MM.1S (cell line): ENCODE data around the gene HOXB1.

Experiments used
- DNase-seq: peaks from one replicate; pipeline ENCODE4 v3.0.0-alpha.2; 2015
- H2AFZ ChIP-seq: fragments of 300-600 bp; sonication (generic); 2 replicates; pipeline ENCODE4 v1.6.0; 2016; ENCODE audit warnings: antibody characterized with exemption, low read length
- H3F3A ChIP-seq: fragments of 300-600 bp; sonication (generic); 2 replicates; pipeline ENCODE4 v1.6.1; 2016; ENCODE audit warnings: mild to moderate bottlenecking, antibody characterized with exemption, low read length, moderate library complexity, mixed read lengths; ENCODE audit not compliant: insufficient read depth
- H3K27ac ChIP-seq: fragments of 300-600 bp; sonication (generic); 2 replicates; pipeline ENCODE4 v1.5.1; 2016; ENCODE audit warnings: mild to moderate bottlenecking, low read length
- H3K27me3 ChIP-seq: fragments of 300-600 bp; sonication (generic); replicated peaks from 2 replicates; pipeline ENCODE4 v1.6.0; 2016; ENCODE audit warnings: low read length; ENCODE audit not compliant: insufficient read depth
- H3K36me3 ChIP-seq: fragments of 300-600 bp; sonication (generic); replicated peaks from 2 replicates; pipeline ENCODE4 v1.6.1; 2016; ENCODE audit warnings: mild to moderate bottlenecking, low read length, mixed read lengths; ENCODE audit not compliant: insufficient read depth
- H3K4me1 ChIP-seq: fragments of 300-600 bp; sonication (generic); 2 replicates; pipeline ENCODE4 v1.6.1; 2016; ENCODE audit warnings: low read length, mixed read lengths
- H3K4me2 ChIP-seq: fragments of 300-600 bp; sonication (generic); 2 replicates; pipeline ENCODE4 v1.6.0; 2016; ENCODE audit warnings: low read depth, low read length
- H3K4me3 ChIP-seq: fragments of 300-600 bp; sonication (generic); 2 replicates; pipeline ENCODE4 v1.5.1; 2016; ENCODE audit warnings: low read length, mixed read lengths
- H3K79me2 ChIP-seq: fragments of 300-600 bp; sonication (generic); 2 replicates; pipeline ENCODE4 v1.6.1; 2016; ENCODE audit warnings: mixed run types, low read length, mixed read lengths
- H3K9ac ChIP-seq: fragments of 300-600 bp; sonication (generic); 2 replicates; pipeline ENCODE4 v1.6.1; 2016; ENCODE audit warnings: low read length, mixed read lengths
- H3K9me2 ChIP-seq: fragments of 300-600 bp; sonication (generic); replicated peaks from 2 replicates; pipeline ENCODE4 v1.6.1; 2016; ENCODE audit warnings: mild to moderate bottlenecking, low read length, mixed read lengths; ENCODE audit not compliant: insufficient read depth
- H3K9me3 ChIP-seq: fragments of 300-600 bp; sonication (generic); replicated peaks from 2 replicates; pipeline ENCODE4 v1.6.1; 2016; ENCODE audit warnings: mild to moderate bottlenecking, low read length, mixed read lengths; ENCODE audit not compliant: insufficient read depth
- H4K20me1 ChIP-seq: fragments of 300-600 bp; sonication (generic); 2 replicates; pipeline ENCODE4 v1.6.1; 2016; ENCODE audit warnings: mild to moderate bottlenecking, low read length, moderate library complexity, mixed read lengths; ENCODE audit not compliant: insufficient read depth
- EZH2 ChIP-seq: fragments of 300-600 bp; sonication (generic); optimal IDR thresholded peaks from 2 replicates; pipeline ENCODE3; 2017; ENCODE audit warnings: low read depth, mild to moderate bottlenecking, antibody characterized with exemption, low read length, mixed read lengths
- EZH2phosphoT487 ChIP-seq: fragments of 300-600 bp; sonication (generic); IDR thresholded peaks from 2 replicates; pipeline ENCODE4 v1.6.1; 2018; ENCODE audit warnings: antibody characterized with exemption, low read length
- TF ChIP-seq, protein P1 (sequence below): fragments of 300-600 bp; sonication (generic); IDR thresholded peaks from 2 replicates; pipeline ENCODE4 v1.5.1; 2016; ENCODE audit warnings: antibody characterized with exemption, low read length, mixed read lengths

HOXB1 gene

DNA sequence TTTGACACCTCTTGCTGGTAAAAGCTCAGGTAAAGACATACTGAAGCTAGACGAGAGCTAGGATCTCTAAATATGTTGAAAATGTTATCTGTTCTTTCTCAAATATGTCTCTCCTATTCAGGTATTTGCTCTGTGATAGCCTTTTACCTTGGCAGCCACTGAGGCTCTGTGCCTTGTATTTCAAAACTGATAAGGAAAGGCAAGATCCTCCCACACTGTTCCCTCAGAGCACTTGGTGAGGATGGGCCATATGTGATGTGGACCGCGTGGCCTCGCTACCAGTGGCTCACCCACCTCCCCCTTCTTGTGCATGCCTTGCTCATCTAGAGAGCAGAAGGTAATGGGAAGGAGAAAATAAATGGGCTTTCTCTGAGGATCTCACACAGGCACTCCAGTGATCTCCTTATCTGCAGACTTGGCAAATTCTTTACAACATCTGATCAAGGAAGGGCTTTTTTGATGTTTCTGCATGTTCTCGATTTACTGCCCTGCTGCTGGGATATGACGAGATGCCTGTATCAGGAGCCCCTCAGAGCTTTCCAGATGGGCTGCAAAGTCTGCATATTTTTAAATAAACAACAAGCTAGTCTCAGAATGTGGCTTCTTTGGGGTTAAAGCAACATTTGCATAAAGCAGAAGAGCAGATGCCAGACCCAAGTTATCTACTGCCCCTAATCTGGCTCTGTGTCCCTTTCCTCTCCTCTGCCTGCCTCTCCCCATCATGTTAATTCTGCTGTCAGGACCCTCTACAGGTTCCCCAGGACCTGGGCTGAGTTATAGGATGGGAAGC lies 16.9 kb downstream of the HOXB1 start:
- Histone ChIP-seq H4K20me1 (no peaks in the 10 kb centered on the region), H3K27me3 (no peaks in the 10 kb centered on the region), H3F3A (peaks cover 24% of the 10 kb centered on the region), H2AFZ (0 out of 2 replicates have a peak overlapping the region, but pooled peaks have one; percentile 4), H3K27ac (peak overlapping the region; percentile 5; the same call in 1 of the 2 replicates), H3K4me3 (no peak overlapping the region), H3K9me2 (no peaks in the 10 kb centered on the region), H3K9me3 (no peaks in the 10 kb centered on the region), H3K4me1 (peaks cover 47% of the 10 kb centered on the region), H3K79me2 (no peaks in the 10 kb centered on the region), H3K9ac (no peak overlapping the region), H3K4me2 (no peak overlapping the region), H3K36me3 (no peaks in the 10 kb centered on the region)
- DNase-seq, result peak; percentile 24
- TF ChIP-seq EZH2phosphoT487 (no peak), EZH2 (no peak)
- TF ChIP-seq, protein P1, sequence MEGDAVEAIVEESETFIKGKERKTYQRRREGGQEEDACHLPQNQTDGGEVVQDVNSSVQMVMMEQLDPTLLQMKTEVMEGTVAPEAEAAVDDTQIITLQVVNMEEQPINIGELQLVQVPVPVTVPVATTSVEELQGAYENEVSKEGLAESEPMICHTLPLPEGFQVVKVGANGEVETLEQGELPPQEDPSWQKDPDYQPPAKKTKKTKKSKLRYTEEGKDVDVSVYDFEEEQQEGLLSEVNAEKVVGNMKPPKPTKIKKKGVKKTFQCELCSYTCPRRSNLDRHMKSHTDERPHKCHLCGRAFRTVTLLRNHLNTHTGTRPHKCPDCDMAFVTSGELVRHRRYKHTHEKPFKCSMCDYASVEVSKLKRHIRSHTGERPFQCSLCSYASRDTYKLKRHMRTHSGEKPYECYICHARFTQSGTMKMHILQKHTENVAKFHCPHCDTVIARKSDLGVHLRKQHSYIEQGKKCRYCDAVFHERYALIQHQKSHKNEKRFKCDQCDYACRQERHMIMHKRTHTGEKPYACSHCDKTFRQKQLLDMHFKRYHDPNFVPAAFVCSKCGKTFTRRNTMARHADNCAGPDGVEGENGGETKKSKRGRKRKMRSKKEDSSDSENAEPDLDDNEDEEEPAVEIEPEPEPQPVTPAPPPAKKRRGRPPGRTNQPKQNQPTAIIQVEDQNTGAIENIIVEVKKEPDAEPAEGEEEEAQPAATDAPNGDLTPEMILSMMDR, result no peak

DNA sequence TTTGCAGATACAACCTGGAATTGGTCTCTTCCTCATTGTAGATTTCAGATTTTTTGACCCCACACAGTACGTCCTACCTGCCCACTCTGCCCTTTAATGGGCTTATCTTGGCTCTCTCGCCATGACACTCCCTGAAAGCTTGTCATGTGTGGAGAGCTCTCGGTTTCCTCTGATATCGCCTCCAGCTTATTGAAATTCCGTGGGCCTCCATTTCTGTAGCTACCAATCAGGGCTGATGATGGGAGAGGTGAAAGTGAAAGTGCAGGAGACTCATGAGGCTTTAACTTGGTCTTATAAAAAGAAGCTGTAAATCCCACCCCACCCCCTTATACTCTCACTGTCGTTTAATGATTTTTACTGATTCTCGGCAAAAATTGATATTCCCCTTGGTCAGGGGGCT lies 17.7 kb downstream of the HOXB1 start:
- Histone ChIP-seq H2AFZ (no peak overlapping the region), H3K9ac (no peak overlapping the region), H3K27me3 (no peaks in the 10 kb centered on the region), H3K4me3 (no peak overlapping the region), H3K9me3 (no peaks in the 10 kb centered on the region), H3K36me3 (no peaks in the 10 kb centered on the region), H3K9me2 (no peaks in the 10 kb centered on the region), H3K4me1 (peaks cover 46% of the 10 kb centered on the region), H3K27ac (no peak overlapping the region), H4K20me1 (no peaks in the 10 kb centered on the region), H3F3A (peaks cover 24% of the 10 kb centered on the region), H3K4me2 (no peak overlapping the region), H3K79me2 (no peaks in the 10 kb centered on the region)
- DNase-seq, result no peak
- TF ChIP-seq EZH2phosphoT487 (no peak), EZH2 (no peak)
- TF ChIP-seq, protein P1, result no peak

DNA sequence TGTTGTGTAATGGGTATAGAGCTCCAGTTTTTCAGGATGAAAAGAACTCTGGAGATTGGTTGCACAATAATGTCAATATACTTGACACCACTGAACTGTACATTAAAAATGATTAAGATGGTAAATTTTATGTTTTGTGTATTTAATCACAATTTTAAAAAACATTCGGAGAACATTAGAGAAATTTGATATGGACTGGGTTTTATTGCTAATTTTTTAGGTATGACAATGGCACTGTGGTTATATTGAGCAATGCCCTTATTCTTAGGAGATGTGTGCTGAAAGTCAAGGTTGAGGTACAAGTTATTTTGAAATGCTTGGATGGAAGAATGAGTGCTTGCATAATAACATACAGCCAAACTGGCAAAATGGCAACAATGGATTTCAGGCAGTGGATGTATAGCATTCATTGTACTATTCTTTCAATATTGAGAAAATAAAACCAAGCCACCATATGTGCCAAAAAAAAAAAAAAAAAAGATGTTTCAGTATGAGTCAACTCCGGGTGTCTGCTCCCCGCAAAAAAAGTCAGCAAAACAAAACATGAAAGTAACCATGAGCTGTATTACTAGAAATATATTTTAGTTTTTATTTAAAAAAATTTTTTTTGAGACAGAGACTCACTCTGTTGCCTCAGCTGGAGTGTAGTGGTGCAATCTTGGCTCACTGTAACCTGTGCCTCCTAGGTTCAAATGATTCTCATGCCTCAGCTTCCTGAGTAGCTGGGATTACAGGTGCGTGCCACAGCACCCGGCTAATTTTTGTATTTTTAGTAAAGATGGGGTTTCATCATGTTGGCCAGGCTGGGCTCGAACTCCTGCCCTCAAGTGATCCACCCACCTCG lies 19.8 kb downstream of the HOXB1 start:
- H3K9ac ChIP-seq, result peak overlapping the region; percentile 45; the same call in 1 of the 2 replicates
- DNase-seq, result peak; percentile 83
- peaks cover 25% of the 10 kb centered on the region for H3F3A ChIP-seq
- H3K79me2 ChIP-seq, result no peaks in the 10 kb centered on the region
- H3K4me1 ChIP-seq, result peaks cover 54% of the 10 kb centered on the region
- no peaks in the 10 kb centered on the region for H3K9me2 ChIP-seq
- no peaks in the 10 kb centered on the region for H4K20me1 ChIP-seq
- no peaks in the 10 kb centered on the region for H3K27me3 ChIP-seq
- no peaks in the 10 kb centered on the region for H3K36me3 ChIP-seq
- H3K27ac ChIP-seq, result peak overlapping the region; percentile 88
- peak overlapping the region; percentile 32; the same call in 1 of the 2 replicates for H3K4me3 ChIP-seq
- H3K9me3 ChIP-seq, result no peaks in the 10 kb centered on the region
- TF ChIP-seq EZH2phosphoT487 (no peak), EZH2 (no peak)
- TF ChIP-seq, protein P1, result no peak
- H2AFZ ChIP-seq, result peak overlapping the region; percentile 29; the same call in 1 of the 2 replicates
- H3K4me2 ChIP-seq, result peak overlapping the region; percentile 65
